Fibroblast of the conjunctiva (primary cell): ENCODE measurements around the gene SPACDR.
A peak's percentile ranks its signal among the peaks of the same experiment; 100 is the strongest.
"Not testable (repeated sequence)": the region's sequence is repeated elsewhere in the genome, so short reads cannot be mapped to it uniquely, and the experiment has no call there.

Experiments used
- DNase-seq: peaks from one replicate; pipeline ENCODE4 v3.0.0-alpha.2; 2010; ENCODE audit warnings: low read depth

The SPACDR gene, protein sequence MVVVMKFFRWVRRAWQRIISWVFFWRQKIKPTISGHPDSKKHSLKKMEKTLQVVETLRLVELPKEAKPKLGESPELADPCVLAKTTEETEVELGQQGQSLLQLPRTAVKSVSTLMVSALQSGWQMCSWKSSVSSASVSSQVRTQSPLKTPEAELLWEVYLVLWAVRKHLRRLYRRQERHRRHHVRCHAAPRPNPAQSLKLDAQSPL

DNA sequence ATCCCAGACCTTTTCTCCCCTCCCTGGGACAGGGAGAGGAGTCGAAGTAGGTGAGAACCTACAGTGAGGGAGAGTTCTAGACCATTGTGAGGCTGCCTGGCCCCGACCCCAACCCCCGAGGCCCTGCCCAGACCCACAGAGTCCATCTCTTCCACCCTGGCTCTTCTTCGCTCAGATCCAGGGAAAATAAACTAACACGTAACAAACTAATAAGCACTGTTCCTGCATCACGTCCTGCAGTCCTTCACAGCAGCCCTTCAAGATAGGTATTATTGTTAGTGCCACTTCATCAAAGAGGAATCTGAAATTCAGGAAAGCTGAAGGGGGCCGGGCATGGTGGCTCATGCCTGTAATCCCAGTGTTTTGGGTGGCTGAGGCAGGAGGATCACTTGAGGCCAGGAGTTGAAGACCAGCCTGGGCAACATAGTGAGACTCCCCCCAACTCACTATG is at the start of gene SPACDR:
Gene SPACDR, minus strand, starts transcription at position 51 of the 451 bp plus-strand sequence. CDS start 235 bp downstream, outside the sequence.
- no peak for DNase-seq

GRCh38 chr7:100513212-100513810 is 49.3 kb upstream of the SPACDR start:
- DNase-seq = no peak

GRCh38 chr7:100510437-100511239 is 46.6 kb upstream of the SPACDR start:
- no peak for DNase-seq

GRCh38 chr7:100509231-100509630 is 45.2 kb upstream of the SPACDR start:
- no peak for DNase-seq

- DNase-seq = no peak
Observed at GRCh38 chr7:100506356-100506923, 42.4 kb upstream of the SPACDR start.

GRCh38 chr7:100504887-100505611 is 41.0 kb upstream of the SPACDR start:
- DNase-seq = no peak

GRCh38 chr7:100504031-100504430 is 40.0 kb upstream of the SPACDR start:
- DNase-seq = not testable (repeated sequence)

DNA sequence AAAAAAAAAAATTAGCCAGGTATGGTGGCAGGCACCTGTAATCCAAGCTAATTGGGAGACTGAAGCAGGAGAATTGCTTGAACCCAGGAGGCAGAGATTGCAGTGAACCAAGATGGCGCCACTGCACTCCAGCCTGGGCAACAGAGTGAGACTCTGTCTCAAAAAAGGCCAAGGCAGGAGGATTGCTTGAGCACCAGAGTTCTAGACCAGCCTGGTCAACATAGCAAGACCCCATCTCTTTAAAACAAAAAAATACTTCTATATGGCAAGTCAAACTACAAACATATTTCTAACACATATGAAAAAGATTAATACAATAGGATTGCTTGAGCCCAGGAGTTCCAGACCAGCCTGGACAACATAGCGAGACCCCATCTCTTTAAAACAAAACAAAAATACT is 36.7 kb upstream of the SPACDR start:
- DNase-seq = not testable (repeated sequence)

- DNase-seq = no peak
Observed at GRCh38 chr7:100496509-100496908, 32.4 kb upstream of the SPACDR start.

- DNase-seq = no peak
Observed at GRCh38 chr7:100493476-100494264, 29.6 kb upstream of the SPACDR start.

DNA sequence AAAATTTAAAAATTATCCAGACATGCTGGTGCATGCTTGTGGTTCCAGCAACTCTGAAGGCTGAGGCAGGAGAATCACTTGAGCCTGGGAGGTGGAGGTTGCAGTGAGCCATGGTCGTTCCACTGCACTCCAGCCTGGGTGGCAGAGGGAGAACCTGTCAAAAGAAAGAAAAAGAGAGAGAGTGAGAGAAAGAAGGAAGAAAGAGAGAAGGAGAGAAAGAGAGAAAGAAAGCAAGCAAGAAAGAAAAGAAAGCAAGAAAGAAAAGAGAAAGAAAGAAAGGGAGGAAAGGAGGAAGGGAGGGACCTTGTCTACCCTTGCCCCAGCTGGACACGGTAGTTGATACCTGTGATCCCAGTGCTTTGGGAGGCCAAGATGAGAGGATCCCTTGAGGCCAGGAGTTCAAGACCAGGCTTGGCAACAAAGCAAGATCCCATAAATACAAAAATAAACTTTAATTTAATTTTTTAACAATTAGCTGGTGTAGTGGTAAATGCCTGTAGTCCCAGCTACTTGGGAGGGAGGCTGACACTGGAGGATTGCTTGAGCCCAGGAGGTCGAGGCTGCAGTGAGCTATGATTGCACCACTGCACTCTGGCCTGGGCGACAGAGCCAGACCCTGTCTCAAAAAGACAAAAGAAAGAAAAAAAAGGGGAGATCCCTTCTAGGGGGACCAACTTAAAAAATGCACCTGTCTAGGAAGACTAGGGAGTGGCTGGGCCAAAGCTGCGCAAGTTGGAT is 28.8 kb upstream of the SPACDR start:
- DNase-seq = no peak

GRCh38 chr7:100491192-100491578 is 27.1 kb upstream of the SPACDR start:
- no peak for DNase-seq

GRCh38 chr7:100490483-100491191 is 26.6 kb upstream of the SPACDR start:
- DNase-seq = no peak

DNA sequence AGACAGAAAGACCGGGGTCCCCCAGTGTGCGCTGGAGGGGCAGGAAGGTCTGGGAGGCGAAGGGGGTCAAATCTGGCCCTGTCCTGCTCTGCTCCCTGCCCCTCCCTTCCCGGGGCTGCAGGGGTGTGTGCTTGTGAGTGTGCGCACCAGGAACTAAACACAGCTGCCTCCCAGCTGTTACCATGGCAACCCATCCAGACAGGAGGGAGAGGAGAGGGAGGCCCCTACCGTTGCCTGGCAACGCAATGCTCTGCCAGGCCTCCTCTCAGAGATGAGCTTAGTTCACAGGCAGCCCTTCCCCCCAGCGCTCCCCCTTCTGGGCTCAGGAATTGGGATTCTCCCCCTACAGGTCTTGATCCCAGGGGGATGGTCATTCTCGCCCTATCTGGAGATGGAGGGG is 25.8 kb upstream of the SPACDR start:
- peak; percentile 97 for DNase-seq

DNA sequence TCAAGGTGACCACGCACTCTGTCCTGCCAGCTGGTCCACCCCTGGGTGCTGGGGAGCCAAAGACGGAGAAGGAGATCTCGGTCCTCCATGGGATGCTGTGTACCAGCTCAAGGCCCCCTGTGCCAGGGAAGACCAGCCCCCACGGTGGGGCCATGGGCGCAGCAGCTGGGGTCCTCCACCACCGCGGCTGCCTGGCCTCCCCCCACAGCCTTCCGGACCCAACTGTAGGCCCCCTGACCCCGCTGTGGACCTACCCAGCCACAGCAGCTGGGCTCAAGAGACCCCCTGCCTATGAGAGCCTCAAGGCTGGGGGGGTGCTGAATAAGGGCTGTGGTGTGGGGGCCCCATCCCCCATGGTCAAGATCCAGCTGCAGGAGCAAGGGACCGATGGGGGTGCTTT is 25.1 kb upstream of the SPACDR start:
- no peak for DNase-seq

- no peak for DNase-seq
Observed at GRCh38 chr7:100488333-100489095, 24.5 kb upstream of the SPACDR start.

DNA sequence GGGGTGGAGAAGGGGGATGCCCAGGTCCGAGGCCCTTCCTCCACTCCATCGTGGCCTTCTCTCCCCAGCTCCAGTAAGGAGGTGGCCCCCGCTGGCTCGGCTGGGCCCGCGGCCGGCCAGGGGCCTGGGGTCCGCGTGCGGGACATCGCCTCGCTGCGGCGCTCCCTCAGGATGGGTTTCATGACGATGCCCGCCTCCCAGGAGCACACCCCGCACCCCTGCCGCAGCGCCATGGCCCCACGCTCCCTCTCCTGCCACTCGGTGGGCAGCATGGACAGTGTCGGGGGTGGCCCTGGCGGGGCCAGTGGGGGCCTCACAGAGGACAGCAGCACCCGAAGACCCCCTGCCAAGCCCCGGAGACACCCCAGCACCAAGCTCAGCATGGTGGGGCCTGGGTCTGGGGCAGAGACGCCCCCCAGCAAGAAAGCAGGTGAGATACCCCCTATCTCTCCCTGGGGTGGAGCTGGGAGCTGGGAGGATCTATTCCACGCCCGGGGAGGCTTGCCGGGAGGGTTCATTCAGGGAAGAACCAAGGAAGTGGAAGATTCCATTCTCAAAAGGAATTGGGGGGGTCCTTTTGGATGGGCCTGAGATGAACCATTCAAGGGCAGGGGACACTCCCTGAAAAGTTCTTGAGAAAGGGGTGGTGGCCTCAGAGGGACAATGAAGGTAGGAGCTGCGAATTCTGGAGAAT is 22.8 kb upstream of the SPACDR start:
- no peak for DNase-seq

DNA sequence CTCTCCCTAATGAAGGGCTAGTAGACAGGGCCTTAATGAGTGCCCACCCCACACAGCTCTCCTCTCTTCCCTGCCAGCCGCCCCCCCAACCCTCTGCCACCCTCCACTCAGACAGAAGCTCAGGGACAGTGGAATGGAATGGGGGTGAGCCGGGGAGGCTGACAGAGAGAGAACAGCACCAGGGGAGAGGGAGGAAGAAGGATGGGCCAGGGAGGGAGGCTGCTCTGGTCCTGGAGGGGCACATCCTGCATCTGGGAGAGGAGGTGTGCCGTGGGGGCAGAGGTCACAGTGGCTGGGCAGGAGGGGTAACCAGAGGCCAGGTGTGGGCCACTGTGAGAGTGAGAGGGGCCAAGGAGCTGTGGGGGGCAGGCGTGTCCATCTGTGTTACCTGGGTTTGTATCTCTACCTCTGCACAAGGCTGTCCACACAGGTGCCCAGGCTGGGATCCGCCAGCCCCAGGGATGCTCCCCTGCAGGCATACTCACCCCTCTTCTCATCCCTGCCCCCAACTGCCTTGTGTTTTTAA is 22.1 kb upstream of the SPACDR start:
- no peak for DNase-seq
